Stimulated activated naive B cell treated with anti-CD40 and anti-IgM and Interleukin-4, amounts not matched to agents 10 μg/mL and 1 μg/mL and 100 μg/mL, for 72 hours (primary cell): ENCODE data around the gene TTC1.

Experiments used
- ATAC-seq, 2 donors: fragments of 150-1000 bp; cut with Tn5 transposase; replicated peaks; 2 replicates each; pipeline ENCODE4 v1.10.0; 2021; ENCODE audit warnings: moderate library complexity in 1 of 2
- DNase-seq: peaks from one replicate; pipeline ENCODE4 v3.0.0; 2021
- H3K27ac Mint-ChIP-seq: one replicate; pipeline ENCODE4 v1.8.0; 2022; ENCODE audit warnings: mild to moderate bottlenecking, mixed read lengths
- H3K27me3 Mint-ChIP-seq, 2 donors: one replicate each; pipeline ENCODE4 v1.8.0; 2022; ENCODE audit warnings: mixed read lengths in 2 of 2
- H3K36me3 Mint-ChIP-seq, 2 donors: one replicate each; pipeline ENCODE4 v1.8.0; 2022; ENCODE audit warnings: mixed read lengths in 2 of 2, mild to moderate bottlenecking in 1 of 2
- H3K4me1 Mint-ChIP-seq, 2 donors: one replicate each; pipeline ENCODE4 v1.8.0; 2022; ENCODE audit warnings: mixed read lengths in 2 of 2, mild to moderate bottlenecking in 1 of 2
- H3K4me3 Mint-ChIP-seq, 2 donors: one replicate each; pipeline ENCODE4 v1.8.0; 2022; ENCODE audit warnings: mild to moderate bottlenecking in 2 of 2, mixed read lengths in 2 of 2, moderate library complexity in 1 of 2
- H3K9me3 Mint-ChIP-seq, 2 donors: one replicate each; pipeline ENCODE4 v1.8.0; 2022; ENCODE audit warnings: mixed read lengths in 2 of 2, mild to moderate bottlenecking in 1 of 2

Gene TTC1

DNA sequence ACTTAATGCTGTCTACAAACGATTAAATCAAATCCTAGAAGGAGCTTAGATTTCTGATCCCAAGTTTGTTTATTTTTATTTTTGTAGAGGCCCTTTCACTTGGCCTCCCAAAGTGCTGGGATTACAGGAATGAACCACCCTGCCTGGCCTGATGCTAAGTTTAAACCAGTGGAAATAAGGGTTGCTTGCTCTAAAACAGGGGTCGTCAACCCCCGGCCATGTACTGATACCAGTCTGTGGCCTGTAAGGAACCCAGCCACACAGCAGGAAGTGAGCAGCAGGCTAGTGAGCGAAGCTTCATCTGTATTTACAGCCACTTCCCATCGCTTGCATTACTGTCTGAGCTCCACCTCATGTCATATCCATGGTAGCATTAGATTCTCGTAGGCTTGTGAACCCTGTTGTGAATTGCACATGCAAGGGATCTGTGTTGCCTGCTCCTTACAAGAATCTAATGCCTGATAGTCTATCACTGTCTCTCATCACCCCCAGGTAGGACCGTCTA, 11.4 kb downstream of the TTC1 start:
- H3K4me1 Mint-ChIP-seq: peaks cover 8 to 17% of the 10 kb centered on the region in 2 donors
- ATAC-seq: no peak
- no peak overlapping the region for H3K27ac Mint-ChIP-seq
- no peak for DNase-seq
- H3K4me3 Mint-ChIP-seq: no peak overlapping the region
- no peaks in the 10 kb centered on the region for H3K27me3 Mint-ChIP-seq
- H3K36me3 Mint-ChIP-seq: peaks cover 21 to 38% of the 10 kb centered on the region in 2 donors
- H3K9me3 Mint-ChIP-seq: no peaks in the 10 kb centered on the region

- Mint-ChIP-seq H3K27ac (no peak overlapping the region), H3K4me1 (peaks cover 8 to 12% of the 10 kb centered on the region in 2 donors), H3K9me3 (no peaks in the 10 kb centered on the region), H3K27me3 (no peaks in the 10 kb centered on the region), H3K4me3 (no peak overlapping the region), H3K36me3 (peaks cover 21 to 38% of the 10 kb centered on the region in 2 donors)
- DNase-seq: no peak
- ATAC-seq: no peak
These were observed 12.0 kb downstream of the TTC1 start for GRCh38 chr5:160020964-160021363.

DNA sequence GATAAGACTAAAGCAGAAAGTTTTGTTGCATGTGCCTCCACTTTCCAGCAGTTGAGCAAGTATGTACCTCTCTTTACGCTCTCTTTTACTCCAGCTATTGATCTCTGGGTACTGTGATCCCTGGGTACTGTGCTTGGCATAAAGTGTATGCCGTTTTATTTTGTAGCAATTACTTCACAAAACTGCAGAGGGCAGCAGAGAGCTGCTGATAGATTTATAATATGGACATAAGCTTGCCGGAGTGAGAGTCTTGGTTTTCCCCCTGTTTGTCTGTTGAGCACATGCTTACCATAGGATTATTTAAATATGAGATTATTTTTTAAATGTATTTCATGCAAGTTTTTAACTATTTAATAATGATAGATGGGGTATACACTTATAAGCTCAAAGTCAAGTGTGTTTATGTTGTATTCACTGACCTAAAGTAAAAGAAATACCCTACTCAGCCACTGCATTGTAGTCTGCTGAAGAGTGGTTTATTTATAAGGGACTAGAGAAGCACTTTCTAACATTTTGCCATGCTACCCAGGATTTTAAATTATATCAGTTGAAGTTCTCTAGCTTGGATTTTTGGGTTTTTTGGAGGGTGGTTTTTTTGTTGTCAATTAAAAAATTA, 13.0 kb downstream of the TTC1 start:
- DNase-seq (peak; percentile 38), ATAC-seq (peak; percentile 93 to 94)
- Mint-ChIP-seq H3K27ac (no peak overlapping the region), H3K9me3 (no peaks in the 10 kb centered on the region), H3K27me3 (no peaks in the 10 kb centered on the region), H3K4me3 (no peak overlapping the region), H3K4me1 (peaks cover 6 to 20% of the 10 kb centered on the region in 2 donors), H3K36me3 (peaks cover 29 to 43% of the 10 kb centered on the region in 2 donors)

GRCh38 chr5:160023007-160023907, 14.3 kb downstream of the TTC1 start:
- DNase-seq (no peak), ATAC-seq (no peak)
- H3K27ac Mint-ChIP-seq: no peak overlapping the region
- H3K4me1 Mint-ChIP-seq: peaks cover 5 to 20% of the 10 kb centered on the region in 2 donors
- H3K36me3 Mint-ChIP-seq: peaks cover 34 to 45% of the 10 kb centered on the region in 2 donors
- H3K9me3 Mint-ChIP-seq: no peaks in the 10 kb centered on the region
- no peak overlapping the region for H3K4me3 Mint-ChIP-seq
- H3K27me3 Mint-ChIP-seq: no peaks in the 10 kb centered on the region

- DNase-seq (no peak), ATAC-seq (no peak)
- Mint-ChIP-seq H3K4me1 (peaks cover 4 to 20% of the 10 kb centered on the region in 2 donors), H3K36me3 (peaks cover 32 to 41% of the 10 kb centered on the region in 2 donors), H3K27me3 (no peaks in the 10 kb centered on the region), H3K27ac (no peak overlapping the region), H3K9me3 (no peaks in the 10 kb centered on the region), H3K4me3 (no peak overlapping the region)
These were observed 15.1 kb downstream of the TTC1 start for GRCh38 chr5:160023908-160024630.

GRCh38 chr5:160029004-160029403, 20.1 kb downstream of the TTC1 start:
- H3K27ac Mint-ChIP-seq: no peak overlapping the region
- peaks cover 40 to 56% of the 10 kb centered on the region in 2 donors for H3K36me3 Mint-ChIP-seq
- no peak for ATAC-seq

DNA sequence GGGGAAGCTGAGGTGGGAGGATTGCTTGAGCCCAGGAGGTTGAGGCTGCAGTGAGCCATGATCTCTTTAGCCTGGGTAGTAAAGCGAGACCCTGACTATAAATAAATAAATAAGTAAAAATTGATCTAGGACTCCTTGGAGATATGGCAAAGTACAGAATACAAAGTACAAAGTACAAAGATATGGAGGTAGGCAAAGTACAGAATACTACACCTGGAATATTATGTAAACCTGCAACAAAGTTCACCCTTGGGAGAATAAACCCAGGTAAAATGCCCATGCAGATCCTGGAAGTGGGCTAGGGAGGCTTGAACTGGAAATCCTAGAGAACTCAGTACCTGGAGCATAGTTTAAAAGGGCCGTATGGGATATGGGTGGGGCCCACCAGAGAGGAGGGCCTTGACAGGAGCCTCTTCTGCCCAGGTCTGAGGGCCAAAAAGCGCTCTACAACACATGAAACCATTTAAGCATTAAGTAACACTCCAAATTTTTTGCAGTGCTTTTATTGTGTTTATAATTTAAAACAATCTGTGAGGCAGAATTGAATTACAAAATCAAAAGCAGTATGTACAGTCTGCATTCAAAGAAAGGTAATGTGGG, 20.7 kb downstream of the TTC1 start:
- no peak for ATAC-seq
- peaks cover 36 to 56% of the 10 kb centered on the region in 2 donors for H3K36me3 Mint-ChIP-seq
- peaks cover 2 to 8% of the 10 kb centered on the region in 2 donors for H3K4me1 Mint-ChIP-seq
- no peaks in the 10 kb centered on the region for H3K9me3 Mint-ChIP-seq
- no peak overlapping the region for H3K27ac Mint-ChIP-seq
- no peak for DNase-seq
- no peak overlapping the region for H3K4me3 Mint-ChIP-seq
- no peaks in the 10 kb centered on the region for H3K27me3 Mint-ChIP-seq

More at GRCh38 chr5:160029004-160029403, 20.1 kb downstream of the TTC1 start:
- H3K4me1 Mint-ChIP-seq: peaks cover 2 to 8% of the 10 kb centered on the region in 2 donors
- H3K4me3 Mint-ChIP-seq: no peak overlapping the region
- DNase-seq: no peak
- no peaks in the 10 kb centered on the region for H3K9me3 Mint-ChIP-seq
- no peaks in the 10 kb centered on the region for H3K27me3 Mint-ChIP-seq

DNA sequence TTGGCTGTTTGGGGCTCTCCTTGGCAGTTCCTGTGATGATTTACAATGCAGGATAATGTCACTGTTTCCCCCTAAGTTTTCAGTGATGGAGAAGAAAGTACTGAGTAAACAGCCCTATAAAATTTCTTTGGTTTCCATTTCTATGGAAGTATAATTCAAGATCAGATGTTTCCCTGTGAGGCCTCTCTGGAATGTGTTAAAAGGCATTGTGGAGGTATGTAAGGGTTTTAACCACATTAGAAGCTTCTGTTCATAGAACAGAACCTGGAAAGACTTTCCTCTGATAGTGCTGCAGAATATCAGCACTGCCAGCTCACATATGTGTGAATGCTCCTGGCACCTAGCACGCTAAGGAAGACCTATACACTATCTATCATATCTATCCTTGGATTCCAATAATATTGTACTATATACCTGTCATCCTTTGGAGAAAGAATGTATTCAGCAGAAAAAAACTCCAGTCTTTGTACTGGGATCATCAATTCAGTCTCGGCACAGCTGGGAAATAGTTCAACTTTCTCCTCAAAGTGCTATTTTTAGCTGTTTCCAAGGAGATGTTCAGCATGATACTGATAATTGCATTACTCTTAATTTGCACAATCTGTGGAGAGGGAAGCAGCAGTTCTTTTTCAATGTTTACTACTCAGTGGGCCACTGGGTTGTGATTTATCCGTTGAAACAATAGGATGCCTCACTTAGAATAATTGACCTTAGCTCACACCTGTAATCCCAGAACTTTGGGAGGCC, 21.9 kb downstream of the TTC1 start:
- peaks cover 2 to 8% of the 10 kb centered on the region in 2 donors for H3K4me1 Mint-ChIP-seq
- H3K4me3 Mint-ChIP-seq: no peak overlapping the region
- peaks cover 35 to 53% of the 10 kb centered on the region in 2 donors for H3K36me3 Mint-ChIP-seq
- H3K27me3 Mint-ChIP-seq: no peaks in the 10 kb centered on the region
- H3K9me3 Mint-ChIP-seq: no peaks in the 10 kb centered on the region
- ATAC-seq: no peak
- no peak for DNase-seq
- no peak overlapping the region for H3K27ac Mint-ChIP-seq

GRCh38 chr5:160033546-160034252, 24.8 kb downstream of the TTC1 start:
- Mint-ChIP-seq H3K27me3 (no peaks in the 10 kb centered on the region), H3K9me3 (no peaks in the 10 kb centered on the region), H3K4me1 (peaks cover 0 to 2% of the 10 kb centered on the region in 2 donors), H3K4me3 (no peak overlapping the region), H3K27ac (no peak overlapping the region), H3K36me3 (peaks cover 33 to 52% of the 10 kb centered on the region in 2 donors)
- no peak for DNase-seq
- no peak for ATAC-seq

- Mint-ChIP-seq H3K27me3 (no peaks in the 10 kb centered on the region), H3K4me3 (no peak overlapping the region), H3K36me3 (peaks cover 23 to 50% of the 10 kb centered on the region in 2 donors), H3K4me1 (peaks cover 0 to 2% of the 10 kb centered on the region in 2 donors), H3K9me3 (no peaks in the 10 kb centered on the region), H3K27ac (peak overlapping the region; percentile 25)
- ATAC-seq: no peak
- no peak for DNase-seq
These were observed 27.3 kb downstream of the TTC1 start for GRCh38 chr5:160036243-160036642.

DNA sequence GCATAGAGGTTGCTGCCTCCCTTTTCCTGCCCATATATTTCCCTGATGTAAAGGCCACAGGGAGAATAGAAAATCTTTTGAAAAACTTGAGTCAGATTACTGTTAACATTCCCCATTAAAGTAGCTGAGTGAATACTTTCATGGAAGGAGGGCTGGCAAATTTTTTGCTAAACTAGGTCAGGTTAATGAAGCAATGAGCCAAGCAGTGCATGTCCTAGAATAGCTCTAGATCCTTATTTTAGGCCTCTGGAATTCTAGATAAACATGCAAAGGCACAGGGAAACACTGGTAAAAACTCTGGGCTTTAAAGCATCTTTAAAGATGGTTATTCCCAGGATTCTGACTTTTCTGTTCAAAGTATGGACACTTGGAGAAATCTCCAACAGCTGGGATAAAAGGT, 27.9 kb downstream of the TTC1 start:
- ATAC-seq (no peak), DNase-seq (no peak)
- Mint-ChIP-seq H3K27ac (no peak overlapping the region), H3K9me3 (no peaks in the 10 kb centered on the region), H3K27me3 (no peaks in the 10 kb centered on the region), H3K4me1 (peaks cover 0 to 2% of the 10 kb centered on the region in 2 donors), H3K4me3 (no peak overlapping the region), H3K36me3 (peaks cover 23 to 53% of the 10 kb centered on the region in 2 donors)

DNA sequence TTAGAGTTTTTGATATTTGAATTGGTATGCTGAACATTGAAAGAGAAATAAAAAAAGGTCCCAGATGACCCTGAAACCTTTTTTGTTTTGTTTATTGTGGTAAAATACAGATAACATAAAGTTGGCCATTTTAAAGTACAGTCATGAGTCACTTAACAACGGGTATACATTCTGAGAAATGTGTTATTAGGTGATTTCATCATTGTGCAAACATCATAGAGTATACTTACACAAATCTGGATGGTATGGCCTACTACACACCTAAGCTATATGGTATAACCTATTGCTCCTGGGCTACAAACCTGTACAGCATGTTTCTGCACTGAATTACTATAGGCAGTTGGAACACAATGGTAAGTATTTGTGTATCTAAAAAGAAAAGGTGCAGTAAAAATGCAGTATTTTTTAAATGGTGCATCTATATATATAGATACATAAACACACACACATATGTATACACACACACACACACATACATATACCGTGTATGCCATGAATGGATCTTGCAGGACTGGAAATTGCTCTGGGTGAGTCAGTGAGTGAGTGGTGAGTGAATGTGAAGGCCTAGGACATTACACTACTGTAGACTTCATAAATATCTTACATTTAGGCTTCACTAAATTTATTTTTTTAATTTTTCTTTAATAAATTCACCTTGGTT, 31.0 kb downstream of the TTC1 start:
- ATAC-seq: no peak
- no peaks in the 10 kb centered on the region for H3K27me3 Mint-ChIP-seq
- H3K27ac Mint-ChIP-seq: no peak overlapping the region
- H3K4me1 Mint-ChIP-seq: no peaks in the 10 kb centered on the region
- no peaks in the 10 kb centered on the region for H3K9me3 Mint-ChIP-seq
- H3K36me3 Mint-ChIP-seq: peaks cover 26 to 44% of the 10 kb centered on the region in 2 donors
- no peak for DNase-seq
- H3K4me3 Mint-ChIP-seq: no peak overlapping the region
